Heart left ventricle (tissue), 16 donors: ENCODE data around the gene C2CD2. TPM values are rescaled to one million over a fixed set of nuclear protein-coding genes. Genes with fewer than 3 reads are reported as not detected.

ENCODE experiments used
- ATAC-seq, 4 donors: fragments of 200-7000 bp; cut with Tn5 transposase; one replicate each; pipeline ENCODE4 v1.9.1; 2020 to 2022; ENCODE audit warnings: moderate library complexity in 4 of 4, mild to moderate bottlenecking in 3 of 4, moderate number of reproducible peaks in 1 of 4
- DNase-seq, 5 donors: peaks; one replicate each; pipeline ENCODE4 v3.0.0-alpha.2; 2020
- H3K27ac ChIP-seq, 12 donors: fragments of 200-600 bp; sonication (generic) in 4 of 12; one replicate each; pipeline versions ENCODE4 v1.5.0 to v1.8.0; 2016 to 2022; ENCODE audit warnings: mild to moderate bottlenecking in 2 of 12
- H3K27me3 ChIP-seq, 9 donors: fragments of 200-600 bp; sonication (generic) in 2 of 9; one replicate each; pipeline versions ENCODE4 v1.5.1 to v1.8.0; 2016 to 2022; ENCODE audit warnings: mild to moderate bottlenecking in 3 of 9
- H3K36me3 ChIP-seq, 9 donors: fragments of 200-600 bp; sonication (generic) in 2 of 9; one replicate each; pipeline versions ENCODE4 v1.5.0 to v1.8.0; 2018 to 2022; ENCODE audit warnings: mild to moderate bottlenecking in 2 of 9
- H3K4me1 ChIP-seq, 12 donors: fragments of 200-600 bp; sonication (generic) in 4 of 12; one replicate each; pipeline versions ENCODE4 v1.5.0 to v1.8.0; 2016 to 2022; ENCODE audit warnings: mild to moderate bottlenecking in 3 of 12
- H3K4me3 ChIP-seq, 12 donors: fragments of 200-600 bp; sonication (generic) in 4 of 12; one replicate each; pipeline versions ENCODE4 v1.5.0 to v1.8.0; 2017 to 2022; ENCODE audit warnings: mild to moderate bottlenecking in 9 of 12, moderate library complexity in 4 of 12
- H3K9me3 ChIP-seq, 12 donors: fragments of 200-600 bp; sonication (generic) in 4 of 12; one replicate each; pipeline versions ENCODE4 v1.5.0 to v1.8.0; 2016 to 2022; ENCODE audit warnings: mild to moderate bottlenecking in 1 of 12
- POLR2A ChIP-seq, 2 donors: fragments of 450-650 bp; IDR thresholded peaks; one replicate each; pipeline ENCODE4 v1.6.1; 2017; ENCODE audit warnings: antibody characterized with exemption in 2 of 2, mild to moderate bottlenecking in 2 of 2, moderate library complexity in 2 of 2
- WGBS, 4 donors: extraction: QIAGEN DNeasy Blood & Tissue Kit in 2 of 4; methylation state at CpG; one replicate each; pipeline versions ENCODE4 v1.1.5 to v1.1.7; 2013 to 2018; 5-methylcytosine and 5-hydroxymethylcytosine counted together
- intact Hi-C, 10 donors: fragments of 100-400 bp; cut with DNase I; formaldehyde crosslinking; loops; one replicate each; pipeline versions ENCODE4 v1.11.1 to v1.14.2; 2022
- polyA plus RNA-seq, 2 donors: library from polyadenylated mRNA; stranded (reverse); fragments of 200-250 nt; gene quantifications; one replicate each; pipeline ENCODE4 v1.2.3, GENCODE V29; 2013
- total RNA-seq, 9 donors: library from RNA; depleted of rRNA in 2 of 9; stranded (reverse); fragments of >200 nt in 2 of 9; fragmentation: NEBNext Ultra II Directional in 3 of 9; extraction: Animal tissue kit (Norgen Biotek cat#: 25700) in 3 of 9; gene quantifications; one replicate each; pipeline versions ENCODE4 v1.1.0 to v1.2.4, GENCODE V29; 2016 to 2023
- TF ChIP-seq, protein P1 (sequence below), 12 donors: fragments of 200-600 bp; sonication (generic) in 4 of 12; IDR thresholded peaks; one replicate each; pipeline versions ENCODE4 v1.5.0 to v1.8.0; 2018 to 2022; ENCODE audit warnings: antibody characterized with exemption in 12 of 12, mild to moderate bottlenecking in 5 of 12
- donor health status: ischemic (EF 13 %, LVEDD 7.1; RV severe dilation, severe dysfunction).
- donor health status: healthy with polysubstance abuse.
- donor health status: DM: no; HTN: yes; CAD: no.
- donor health status: DM: no; HTN: no; CAD: no.
- donor health status: ischemic (EF 25% LVEDD 6.9; RV normal size, moderate dysfunction).
- donor health status: ischemic (EF 25% LVEDD 5.7; RV mildly dilated, moderate dysfunction).
- donor health status: healthy.
- donor health status: DM: yes; HTN: yes; CAD: no.
- donor health status: ischemic (EF 35%, LVEDD 5.7; RV mildly dilated, moderate dysfunction).
- donor health status: nonischemic (EF 11% LVEDD 7.7; RV severe dilation, severe dysfunction).
- donor health status: DM: yes; HTN: yes; CAD: no.
- donor health status: PGD.
- donor health status: ischemic (EF 29% LVEDD 5.4; RV normal size, mild dysfunction).
- donor health status: nonischemic (EF 23%, LVEDD 6.1; RV moderate dilation, normal function).

C2CD2 gene
- total and polyA plus RNA-seq, 11 donors = 3.8 to 13.9 (median 6.0) TPM

DNA sequence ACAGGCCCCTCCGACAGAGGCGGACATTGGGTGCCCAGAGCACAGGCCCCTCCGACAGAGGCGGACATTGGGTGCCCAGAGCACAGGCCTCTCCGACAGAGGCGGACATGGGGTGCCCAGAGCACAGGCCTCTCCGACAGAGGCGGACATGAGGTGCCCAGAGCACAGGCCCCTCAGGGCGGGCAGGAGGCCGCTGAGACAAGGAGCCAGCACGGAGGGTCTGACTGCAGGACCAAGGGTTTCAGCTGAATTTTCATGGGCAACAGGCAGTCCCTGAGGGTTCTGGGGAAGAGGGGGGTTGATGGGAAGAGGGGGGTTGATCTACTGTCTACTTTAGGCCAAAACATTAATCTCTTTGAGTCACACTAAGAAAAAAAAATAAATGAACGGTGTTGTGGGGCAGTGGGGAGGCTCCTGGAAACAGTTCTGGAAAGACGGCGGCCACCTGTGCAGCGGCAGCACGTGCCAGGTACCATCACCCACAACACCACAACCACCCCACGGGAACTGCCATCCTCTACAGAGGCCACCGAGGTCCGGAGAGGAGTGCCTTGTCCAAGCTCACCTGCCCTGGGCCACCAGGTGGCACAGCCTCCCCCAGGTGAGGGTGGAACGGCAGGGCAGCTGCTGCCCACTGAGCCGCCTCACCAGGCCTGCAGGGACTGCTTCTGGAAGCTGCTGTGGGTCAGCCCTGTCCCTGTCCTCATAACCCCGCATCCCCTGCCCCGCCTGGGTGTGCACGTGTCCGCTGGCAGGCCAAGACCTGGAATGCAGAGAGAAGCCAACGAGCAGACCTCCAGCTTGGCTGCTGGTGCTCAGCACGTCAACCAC, 95.1 kb downstream of the C2CD2 start:
- ATAC-seq = no peak

DNA sequence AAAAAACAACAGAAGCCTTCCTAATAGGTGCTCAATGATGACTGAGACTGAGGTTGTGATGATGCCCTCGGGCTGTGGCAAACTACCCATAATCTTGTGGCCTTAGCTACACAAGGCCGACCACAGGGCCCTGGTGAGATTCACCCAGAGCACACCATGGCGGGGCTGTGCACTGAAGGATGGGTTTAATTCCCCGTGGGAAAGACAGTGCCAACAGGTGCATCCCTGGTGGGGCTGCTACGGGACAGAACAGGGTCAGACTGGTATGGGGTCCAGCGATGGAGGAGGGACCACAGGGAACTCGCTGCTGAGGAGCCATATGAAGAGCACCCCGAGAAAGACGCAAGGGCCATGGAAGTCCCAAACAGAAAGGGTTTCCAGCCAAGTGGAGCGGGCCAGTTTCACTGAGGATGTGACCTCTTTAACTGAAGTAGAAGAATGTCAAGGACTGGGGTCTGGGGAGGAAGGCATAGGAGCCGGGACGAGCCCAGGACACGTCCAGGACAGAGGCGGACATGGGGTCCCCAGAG, 96.0 kb downstream of the C2CD2 start:
- TF ChIP-seq POLR2A (IDR thresholded peaks at IDR 0.05) = no peak
- TF ChIP-seq, protein P1, sequence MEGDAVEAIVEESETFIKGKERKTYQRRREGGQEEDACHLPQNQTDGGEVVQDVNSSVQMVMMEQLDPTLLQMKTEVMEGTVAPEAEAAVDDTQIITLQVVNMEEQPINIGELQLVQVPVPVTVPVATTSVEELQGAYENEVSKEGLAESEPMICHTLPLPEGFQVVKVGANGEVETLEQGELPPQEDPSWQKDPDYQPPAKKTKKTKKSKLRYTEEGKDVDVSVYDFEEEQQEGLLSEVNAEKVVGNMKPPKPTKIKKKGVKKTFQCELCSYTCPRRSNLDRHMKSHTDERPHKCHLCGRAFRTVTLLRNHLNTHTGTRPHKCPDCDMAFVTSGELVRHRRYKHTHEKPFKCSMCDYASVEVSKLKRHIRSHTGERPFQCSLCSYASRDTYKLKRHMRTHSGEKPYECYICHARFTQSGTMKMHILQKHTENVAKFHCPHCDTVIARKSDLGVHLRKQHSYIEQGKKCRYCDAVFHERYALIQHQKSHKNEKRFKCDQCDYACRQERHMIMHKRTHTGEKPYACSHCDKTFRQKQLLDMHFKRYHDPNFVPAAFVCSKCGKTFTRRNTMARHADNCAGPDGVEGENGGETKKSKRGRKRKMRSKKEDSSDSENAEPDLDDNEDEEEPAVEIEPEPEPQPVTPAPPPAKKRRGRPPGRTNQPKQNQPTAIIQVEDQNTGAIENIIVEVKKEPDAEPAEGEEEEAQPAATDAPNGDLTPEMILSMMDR (IDR thresholded peaks at IDR 0.05) = no peak
- no peak overlapping the region for H3K27ac ChIP-seq
- ATAC-seq (no peak), DNase-seq (no peak)
- H3K36me3 ChIP-seq = peaks cover 0 to 55% (median 45%) of the 10 kb centered on the region in 9 donors
- no peaks in the 10 kb centered on the region for H3K27me3 ChIP-seq
- no peaks in the 10 kb centered on the region for H3K9me3 ChIP-seq
- intact Hi-C loops = no loop called here
- no peak overlapping the region for H3K4me3 ChIP-seq
- H3K4me1 ChIP-seq = no peaks in the 10 kb centered on the region
- 97 to 98% (median 97%) methylated on average over 14 of the region's 14 CpGs for WGBS, 4 donors

More for the DNA sequence above, 95.1 kb downstream of the C2CD2 start:
- Histone ChIP-seq H3K27me3 (no peaks in the 10 kb centered on the region), H3K4me1 (peaks cover 0 to 8% (median 0%) of the 10 kb centered on the region in 12 donors), H3K9me3 (no peaks in the 10 kb centered on the region), H3K27ac (no peak overlapping the region), H3K4me3 (no peak overlapping the region), H3K36me3 (peaks cover 0 to 51% (median 43%) of the 10 kb centered on the region in 9 donors)
- no peak for DNase-seq
- TF ChIP-seq, protein P1 (IDR thresholded peaks at IDR 0.05) = no peak
- TF ChIP-seq POLR2A (IDR thresholded peaks at IDR 0.05) = no peak
- WGBS, 4 donors = 95 to 96% (median 96%) methylated on average over 20 to 27 of the region's 27 CpGs
- intact Hi-C loops = no loop called here

DNA sequence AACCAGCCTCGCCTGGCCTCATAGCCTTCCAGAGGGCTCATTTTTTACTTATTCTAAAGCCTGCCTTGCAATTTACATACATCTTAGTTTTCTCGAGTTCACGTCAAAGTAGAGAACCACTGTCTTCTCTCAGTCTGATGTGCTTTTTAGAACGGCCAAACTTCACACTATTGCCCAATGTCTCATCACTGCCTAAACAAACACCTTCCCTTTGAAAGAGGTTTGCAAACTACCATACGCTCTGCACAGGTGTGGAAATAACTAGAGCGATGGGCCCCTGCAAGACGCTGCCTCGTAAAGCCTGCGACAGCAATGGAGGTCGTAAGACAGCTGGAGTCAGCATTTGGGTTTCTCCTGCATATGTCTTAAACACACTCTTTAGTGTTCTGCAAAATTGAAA, 97.2 kb downstream of the C2CD2 start:
- Histone ChIP-seq H3K27me3 (no peaks in the 10 kb centered on the region), H3K4me3 (no peak overlapping the region), H3K27ac (no peak overlapping the region), H3K4me1 (no peaks in the 10 kb centered on the region), H3K36me3 (peaks cover 0 to 63% (median 49%) of the 10 kb centered on the region in 9 donors), H3K9me3 (no peaks in the 10 kb centered on the region)
- no peak for TF ChIP-seq POLR2A (IDR thresholded peaks at IDR 0.05)
- TF ChIP-seq, protein P1 (IDR thresholded peaks at IDR 0.05) = no peak
- intact Hi-C loops = no loop called here
- 88 to 98% (median 94%) methylated on average over 10 of the region's 10 CpGs for WGBS, 4 donors
- ATAC-seq (no peak), DNase-seq (no peak)

DNA sequence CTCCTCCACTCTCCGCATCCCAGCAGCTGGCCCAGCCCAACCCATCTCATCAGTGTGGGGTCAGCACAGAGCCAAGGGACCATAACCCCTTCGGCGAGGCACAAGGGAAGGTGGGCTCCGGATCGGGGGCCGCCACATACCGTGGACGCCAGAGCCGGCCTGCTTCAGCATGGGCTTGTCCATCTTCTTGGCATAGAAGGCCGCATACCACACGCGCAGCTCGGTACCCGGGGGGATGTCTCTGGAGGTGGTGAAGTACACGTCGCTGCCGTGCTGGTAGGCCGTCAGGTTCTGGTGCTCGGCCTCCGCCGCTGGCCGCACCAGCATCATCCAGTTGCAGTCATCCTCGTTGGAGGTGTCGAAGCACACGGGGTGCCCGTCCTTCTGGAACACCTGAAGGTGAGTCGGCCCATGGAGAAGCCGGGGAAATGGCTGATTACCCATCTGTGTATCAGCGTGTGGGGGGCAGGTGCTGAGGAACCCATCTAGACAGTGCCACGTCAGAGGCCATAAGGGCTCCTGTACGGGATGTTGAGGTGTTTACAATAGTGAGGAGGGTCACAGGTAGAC, 99.3 kb downstream of the C2CD2 start:
- no peak for TF ChIP-seq POLR2A (IDR thresholded peaks at IDR 0.05)
- TF ChIP-seq, protein P1 (IDR thresholded peaks at IDR 0.05) = no peak
- intact Hi-C loops = no loop called here
- ATAC-seq (no peak), DNase-seq (no peak)
- 95 to 98% (median 97%) methylated on average over 18 to 31 of the region's 31 CpGs for WGBS, 4 donors
- Histone ChIP-seq H3K4me3 (no peak overlapping the region), H3K27ac (no peak overlapping the region), H3K36me3 (peaks cover 0 to 65% (median 44%) of the 10 kb centered on the region in 9 donors), H3K4me1 (no peaks in the 10 kb centered on the region), H3K27me3 (no peaks in the 10 kb centered on the region), H3K9me3 (no peaks in the 10 kb centered on the region)
